Right lobe of liver (tissue), 4 donors: ENCODE data around the gene LIG3.
"Not testable (repeated sequence)": the region's sequence is repeated elsewhere in the genome, so short reads cannot be mapped to it uniquely, and the experiment has no call there.

ENCODE experiments used
- CTCF ChIP-seq, 4 donors: fragments of 200-600 bp in 3 of 4; fragments of 450-650 bp in 1 of 4; IDR thresholded peaks; one replicate each; pipeline versions ENCODE4 v1.5.1 to v1.8.0; 2016 to 2022; ENCODE audit warnings: antibody characterized with exemption in 4 of 4, mild to moderate bottlenecking in 2 of 4
- POLR2A ChIP-seq: fragments of 450-650 bp; IDR thresholded peaks from one replicate; pipeline ENCODE4 v1.6.1; 2017; ENCODE audit warnings: antibody characterized with exemption, mild to moderate bottlenecking
- donor health status: DM: no; HTN: no; CAD: no.
- donor health status: DM: no; HTN: no; CAD: no.
- donor health status: DM: no; HTN: yes; CAD: no.

- not testable (repeated sequence) for TF ChIP-seq CTCF (IDR thresholded peaks at IDR 0.05); POLR2A
Observed at GRCh38 chr17:35045458-35045979, 65.2 kb downstream of the LIG3 start.
